H9 (cell line): ENCODE results near the gene CRYBA1. TPM values are rescaled to one million over a fixed set of nuclear protein-coding genes. Genes with fewer than 3 reads are reported as not detected.

Experiments
- DNase-seq: peaks from one replicate; pipeline ENCODE4 v3.0.0-alpha.2; 2017
- H2AFZ ChIP-seq: one replicate; pipeline ENCODE4 v1.6.1; 2013; ENCODE audit warnings: mild to moderate bottlenecking, low read length, control low read depth, moderate library complexity
- H2AK5ac ChIP-seq: 2 replicates; pipeline ENCODE4 v1.6.1; 2013; ENCODE audit warnings: low read length, control low read depth, mixed read lengths; ENCODE audit not compliant: insufficient read length
- H2BK120ac ChIP-seq: one replicate; pipeline ENCODE4 v1.6.1; 2013; ENCODE audit warnings: low read depth, mild to moderate bottlenecking, low read length, control low read depth, inconsistent platforms; ENCODE audit not compliant: poor library complexity, severe bottlenecking
- H2BK12ac ChIP-seq: 2 replicates; pipeline ENCODE4 v1.6.1; 2013; ENCODE audit warnings: low read length, control low read depth, mixed read lengths, low read depth; ENCODE audit not compliant: insufficient read length
- H2BK15ac ChIP-seq: 2 replicates; pipeline ENCODE4 v1.6.1; 2013; ENCODE audit warnings: low read depth, low read length, control low read depth
- H2BK20ac ChIP-seq: one replicate; pipeline ENCODE4 v1.6.1; 2013; ENCODE audit warnings: low read depth, mild to moderate bottlenecking, low read length, control low read depth, inconsistent platforms; ENCODE audit not compliant: poor library complexity, severe bottlenecking
- H2BK5ac ChIP-seq: 2 replicates; pipeline ENCODE4 v1.6.1; 2013; ENCODE audit warnings: low read length, control low read depth, mixed read lengths; ENCODE audit not compliant: insufficient read length
- H3K14ac ChIP-seq: 2 replicates; pipeline ENCODE4 v1.6.1; 2013; ENCODE audit warnings: low read length, control low read depth; ENCODE audit not compliant: insufficient read depth
- H3K18ac ChIP-seq: 2 replicates; pipeline ENCODE4 v1.6.1; 2013; ENCODE audit warnings: low read depth, mild to moderate bottlenecking, mixed read lengths, low read length, control low read depth; ENCODE audit not compliant: insufficient read length
- H3K23ac ChIP-seq: 2 replicates; pipeline ENCODE4 v1.6.1; 2013; ENCODE audit warnings: low read length, control low read depth, mixed read lengths, low read depth; ENCODE audit not compliant: insufficient read length
- H3K23me2 ChIP-seq: 2 replicates; pipeline ENCODE4 v1.6.1; 2013; ENCODE audit warnings: low read depth, mild to moderate bottlenecking, mixed read lengths, low read length, control low read depth; ENCODE audit not compliant: insufficient read length, poor library complexity, severe bottlenecking
- H3K27ac ChIP-seq: 2 replicates; pipeline ENCODE4 v1.5.1; 2013; ENCODE audit warnings: low read length, control low read depth, mixed read lengths, low read depth; ENCODE audit not compliant: insufficient read length
- H3K27me3 ChIP-seq: 2 replicates; pipeline ENCODE4 v1.6.1; 2013; ENCODE audit warnings: low read length, control low read depth, inconsistent platforms; ENCODE audit not compliant: insufficient read depth
- H3K4ac ChIP-seq: 2 replicates; pipeline ENCODE4 v1.6.1; 2013; ENCODE audit warnings: low read depth, mild to moderate bottlenecking, control low read depth, inconsistent platforms, low read length, moderate library complexity
- H3K4me1 ChIP-seq: 2 replicates; pipeline ENCODE4 v1.6.1; 2013; ENCODE audit warnings: low read length, control low read depth, inconsistent platforms; ENCODE audit not compliant: insufficient read depth
- H3K4me2 ChIP-seq: 2 replicates; pipeline ENCODE4 v1.6.1; 2013; ENCODE audit warnings: low read length, control low read depth, mixed read lengths; ENCODE audit not compliant: insufficient read length, insufficient read depth
- H3K56ac ChIP-seq: 2 replicates; pipeline ENCODE4 v1.6.1; 2013; ENCODE audit warnings: low read depth, mild to moderate bottlenecking, mixed read lengths, low read length, control low read depth; ENCODE audit not compliant: insufficient read length
- H3K79me1 ChIP-seq: 2 replicates; pipeline ENCODE4 v1.6.1; 2013; ENCODE audit warnings: low read depth, mild to moderate bottlenecking, moderate library complexity, low read length, control low read depth, inconsistent platforms; ENCODE audit not compliant: insufficient read depth, poor library complexity, severe bottlenecking
- H3K79me2 ChIP-seq: 2 replicates; pipeline ENCODE4 v1.6.1; 2013; ENCODE audit warnings: low read length, control low read depth, inconsistent platforms; ENCODE audit not compliant: insufficient read depth
- H3K9ac ChIP-seq: 2 replicates; pipeline ENCODE4 v1.6.1; 2013; ENCODE audit warnings: low read length, control low read depth, mixed read lengths; ENCODE audit not compliant: insufficient read length; ENCODE audit errors: extremely low read depth
- H3K9me3 ChIP-seq: one replicate; pipeline ENCODE4 v1.6.1; 2013; ENCODE audit warnings: low read depth, low read length, inconsistent platforms; ENCODE audit not compliant: control insufficient read depth
- H3T11ph ChIP-seq: one replicate; pipeline ENCODE4 v1.6.1; 2013; ENCODE audit warnings: mild to moderate bottlenecking, low read length, control low read depth, inconsistent platforms
- H4K20me1 ChIP-seq: one replicate; pipeline ENCODE4 v1.6.1; 2013; ENCODE audit not compliant: control insufficient read depth, insufficient read length, insufficient read depth
- H4K5ac ChIP-seq: 2 replicates; pipeline ENCODE4 v1.6.1; 2013; ENCODE audit warnings: low read depth, mild to moderate bottlenecking, mixed read lengths, low read length, control low read depth; ENCODE audit not compliant: insufficient read length
- H4K8ac ChIP-seq: replicated peaks from 2 replicates; pipeline ENCODE4 v1.6.1; 2013; ENCODE audit warnings: low read length, control low read depth, mixed read lengths, low read depth; ENCODE audit not compliant: insufficient read length
- H4K91ac ChIP-seq: 2 replicates; pipeline ENCODE4 v1.6.1; 2013; ENCODE audit warnings: low read depth, mild to moderate bottlenecking, moderate library complexity, mixed read lengths, low read length, control low read depth; ENCODE audit not compliant: insufficient read length
- H3K27ac Mint-ChIP-seq, 3 experiments: 2 replicates in 2 of 3; 3 replicates in 1 of 3; pipeline ENCODE4 v1.8.0; 2020 to 2021; ENCODE audit warnings: mixed read lengths in 3 of 3, mild to moderate bottlenecking in 1 of 3, moderate library complexity in 1 of 3
- H3K27me3 Mint-ChIP-seq: 2 replicates; pipeline ENCODE4 v1.8.0; 2021; ENCODE audit warnings: low read depth, mild to moderate bottlenecking, moderate library complexity, mixed read lengths
- H3K36me3 Mint-ChIP-seq, 3 experiments: 2 replicates in 2 of 3; 3 replicates in 1 of 3; pipeline ENCODE4 v1.8.0; 2020 to 2021; ENCODE audit warnings: low read depth in 3 of 3, mixed read lengths in 3 of 3; ENCODE audit not compliant: insufficient read depth in 1 of 3
- H3K4me1 Mint-ChIP-seq, 2 experiments: 2 replicates each; pipeline ENCODE4 v1.8.0; 2020; ENCODE audit warnings: mixed read lengths in 2 of 2
- H3K4me3 Mint-ChIP-seq, 2 experiments: 2 replicates in 1 of 2; 3 replicates in 1 of 2; pipeline ENCODE4 v1.8.0; 2020 to 2021; ENCODE audit warnings: mild to moderate bottlenecking in 2 of 2, mixed read lengths in 2 of 2, moderate library complexity in 1 of 2
- H3K9me3 Mint-ChIP-seq, 2 experiments: 2 replicates in 1 of 2; 3 replicates in 1 of 2; pipeline ENCODE4 v1.8.0; 2020; ENCODE audit warnings: mild to moderate bottlenecking in 2 of 2, mixed read lengths in 2 of 2, moderate library complexity in 1 of 2
- WGBS: extraction: QIAGEN DNeasy Blood & Tissue Kit; methylation state at CpG from one replicate; pipeline ENCODE4 v1.1.7; 2013; ENCODE audit warnings: missing lambda C conversion rate, low lambda C conversion rate, mixed read lengths; ENCODE audit not compliant: insufficient read length; ENCODE audit errors: extremely low coverage; 5-methylcytosine and 5-hydroxymethylcytosine counted together
- total RNA-seq: library from RNA; stranded (reverse); gene quantifications from 2 replicates; pipeline ENCODE4 v1.2.1, GENCODE V29; 2021
- TF ChIP-seq, protein P1 (sequence below): fragments of 200-600 bp; sonication (generic); conservative IDR thresholded peaks from 3 replicates; pipeline ENCODE4 v1.8.0; 2021; ENCODE audit warnings: antibody characterized with exemption, mild to moderate bottlenecking

CRYBA1 gene
- total RNA-seq, 1 experiment from 2014 or later = not detected

DNA sequence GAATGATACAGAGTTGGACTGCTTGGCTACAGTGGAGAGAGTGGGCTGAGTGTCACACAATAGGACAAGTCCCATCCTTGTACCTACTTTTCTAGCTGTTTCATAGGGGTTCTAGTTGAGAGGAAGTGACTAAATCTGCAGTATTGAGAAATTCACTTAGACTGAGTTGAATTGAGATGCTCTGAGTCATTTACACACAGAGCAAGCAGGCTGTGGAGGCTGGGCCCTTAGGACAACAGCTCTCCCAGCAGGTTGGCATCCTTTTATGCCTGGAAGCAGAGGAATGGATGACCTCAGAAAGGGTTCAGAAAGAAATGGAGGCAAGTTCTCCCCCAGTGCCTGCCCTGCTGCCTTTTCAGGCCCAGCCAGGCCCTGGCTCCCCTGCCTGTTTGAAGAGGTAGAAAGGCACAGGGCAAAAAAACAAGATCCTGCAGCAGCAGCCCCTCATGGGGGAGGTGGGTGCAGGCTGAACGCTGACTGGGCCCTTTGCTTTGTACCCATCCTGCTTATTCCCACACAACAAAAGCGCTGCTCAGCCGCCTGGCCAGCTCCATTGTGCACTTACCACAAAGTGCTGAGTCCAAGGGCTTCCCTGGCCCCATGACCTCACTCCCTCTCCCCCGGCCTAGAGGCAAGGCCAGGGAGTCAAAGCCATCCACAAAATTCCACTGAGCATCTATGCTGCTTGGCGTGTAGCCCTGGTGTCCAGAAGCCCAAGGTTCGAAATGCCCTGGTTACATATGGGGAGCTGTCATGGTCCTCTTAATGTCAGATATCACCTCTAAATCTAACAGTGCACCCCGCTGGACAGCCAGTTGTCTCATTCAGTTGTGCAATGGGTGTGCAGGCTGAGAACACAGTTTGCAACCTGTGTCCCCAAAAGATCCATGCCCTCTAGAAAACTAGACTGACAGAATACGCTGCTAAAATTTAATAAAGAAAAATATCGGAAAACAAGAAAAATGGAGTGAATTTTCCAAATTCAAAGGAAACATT lies 5.4 kb upstream of the CRYBA1 start:
- H3K4me1 ChIP-seq = peaks cover 8% of the 10 kb centered on the region; the same call in 1 of the 2 replicates
- Mint-ChIP-seq H3K27ac (peak overlapping the region; percentile 79 to 91 (median 86); a peak in 6 of 7 replicates), H3K4me3 (0 out of 5 replicates have a peak overlapping the region, but pooled peaks of 1 of the 2 experiments have one; percentile 39), H3K9me3 (peaks cover 0 to 4% of the 10 kb centered on the region in 2 experiments; a peak in 2 of 5 replicates), H3K27me3 (no peaks in the 10 kb centered on the region), H3K36me3 (no peaks in the 10 kb centered on the region), H3K4me1 (peaks cover 32 to 37% of the 10 kb centered on the region in 2 experiments)
- H3T11ph ChIP-seq = no peak overlapping the region
- H2BK120ac ChIP-seq = no peak overlapping the region
- no CpG with 5 or more reads among the region's 9 CpGs for whole genome bisulfite sequencing
- no peak overlapping the region for H3K4ac ChIP-seq
- no peak overlapping the region for H2AFZ ChIP-seq
- no peaks in the 10 kb centered on the region for H3K9me3 ChIP-seq
- no peak overlapping the region for H4K8ac ChIP-seq
- no peaks in the 10 kb centered on the region for H3K23me2 ChIP-seq
- H2BK15ac ChIP-seq = no peak overlapping the region
- no peaks in the 10 kb centered on the region for H4K20me1 ChIP-seq
- no peaks in the 10 kb centered on the region for H3K79me2 ChIP-seq
- no peak overlapping the region for H2AK5ac ChIP-seq
- no peak overlapping the region for H4K91ac ChIP-seq
- no peak overlapping the region for H3K4me2 ChIP-seq
- H3K9ac ChIP-seq = no peak overlapping the region
- peak overlapping the region; percentile 43 for H3K18ac ChIP-seq
- no peaks in the 10 kb centered on the region for H3K79me1 ChIP-seq
- peak; percentile 77 for DNase-seq
- H2BK12ac ChIP-seq = no peak overlapping the region
- H3K23ac ChIP-seq = no peak overlapping the region
- no peak overlapping the region for H2BK5ac ChIP-seq
- peak overlapping the region; percentile 62; the same call in 1 of the 2 replicates for H3K14ac ChIP-seq
- TF ChIP-seq, protein P1, sequence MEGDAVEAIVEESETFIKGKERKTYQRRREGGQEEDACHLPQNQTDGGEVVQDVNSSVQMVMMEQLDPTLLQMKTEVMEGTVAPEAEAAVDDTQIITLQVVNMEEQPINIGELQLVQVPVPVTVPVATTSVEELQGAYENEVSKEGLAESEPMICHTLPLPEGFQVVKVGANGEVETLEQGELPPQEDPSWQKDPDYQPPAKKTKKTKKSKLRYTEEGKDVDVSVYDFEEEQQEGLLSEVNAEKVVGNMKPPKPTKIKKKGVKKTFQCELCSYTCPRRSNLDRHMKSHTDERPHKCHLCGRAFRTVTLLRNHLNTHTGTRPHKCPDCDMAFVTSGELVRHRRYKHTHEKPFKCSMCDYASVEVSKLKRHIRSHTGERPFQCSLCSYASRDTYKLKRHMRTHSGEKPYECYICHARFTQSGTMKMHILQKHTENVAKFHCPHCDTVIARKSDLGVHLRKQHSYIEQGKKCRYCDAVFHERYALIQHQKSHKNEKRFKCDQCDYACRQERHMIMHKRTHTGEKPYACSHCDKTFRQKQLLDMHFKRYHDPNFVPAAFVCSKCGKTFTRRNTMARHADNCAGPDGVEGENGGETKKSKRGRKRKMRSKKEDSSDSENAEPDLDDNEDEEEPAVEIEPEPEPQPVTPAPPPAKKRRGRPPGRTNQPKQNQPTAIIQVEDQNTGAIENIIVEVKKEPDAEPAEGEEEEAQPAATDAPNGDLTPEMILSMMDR = peak; percentile 26; the same call in 2 of the 3 replicates
- no peak overlapping the region for H4K5ac ChIP-seq
- no peak overlapping the region for H3K27ac ChIP-seq
- H3K27me3 ChIP-seq = no peaks in the 10 kb centered on the region
- H2BK20ac ChIP-seq = no peak overlapping the region
- H3K56ac ChIP-seq = no peak overlapping the region
